ENCODE results near the gene UBE2H. TPM values are rescaled to one million over a fixed set of nuclear protein-coding genes. Genes with fewer than 3 reads are reported as not detected.

The UBE2H gene
- polyA plus RNA-seq, 1 of the 3 experiments (the other 2 are of a cell fraction): 129 TPM

- Histone ChIP-seq H2AFZ (ENCODE audit: low read depth) (no peak overlapping the region), H3K79me2 (ENCODE audit: insufficient read depth) (peaks cover 96% of the 10 kb centered on the region), H3K4me3 (ENCODE audit: low read depth in 2 of 2, low read length in 1 of 2) (no peak overlapping the region), H3K36me3 (replicated peaks in 1 of 2; ENCODE audit: control insufficient read depth in 1 of 2, insufficient read depth in 2 of 2, low read length in 1 of 2) (peaks cover 0 to 43% of the 10 kb centered on the region in 2 experiments), H3K9me3 (no peaks in the 10 kb centered on the region), H3K27me3 (ENCODE audit: insufficient read depth) (no peaks in the 10 kb centered on the region), H3K9me2 (no peaks in the 10 kb centered on the region), H3F3A (replicated peaks; ENCODE audit: insufficient read depth) (peaks cover 35% of the 10 kb centered on the region), H3K4me2 (no peak overlapping the region), H3K4me1 (ENCODE audit: control insufficient read depth in 1 of 2, insufficient read depth in 2 of 2, low read depth in 1 of 2, low read length in 1 of 2) (peaks cover 8 to 13% of the 10 kb centered on the region in 2 experiments; a peak in 3 of 4 replicates), H3K27ac (ENCODE audit: low read depth in 2 of 2, low read length in 1 of 2) (no peak overlapping the region), H3K9ac (no peak overlapping the region), H4K20me1 (ENCODE audit: insufficient read depth) (peaks cover 15% of the 10 kb centered on the region; the same call in 1 of the 2 replicates)
- no peak for DNase-seq
- POLR2A ChIA-PET: no interaction called here
- WGBS (ENCODE audit: low lambda C conversion rate): 96% methylated on average over 9 of the region's 9 CpGs
- TF ChIP-seq SIN3A (IDR thresholded peaks at IDR 0.05; ENCODE audit: borderline replicate concordance, low read depth, low read length): no peak
- TF ChIP-seq NRF1 (IDR thresholded peaks at IDR 0.05; ENCODE audit: low read depth, low read length): no peak
- TF ChIP-seq, protein P1, sequence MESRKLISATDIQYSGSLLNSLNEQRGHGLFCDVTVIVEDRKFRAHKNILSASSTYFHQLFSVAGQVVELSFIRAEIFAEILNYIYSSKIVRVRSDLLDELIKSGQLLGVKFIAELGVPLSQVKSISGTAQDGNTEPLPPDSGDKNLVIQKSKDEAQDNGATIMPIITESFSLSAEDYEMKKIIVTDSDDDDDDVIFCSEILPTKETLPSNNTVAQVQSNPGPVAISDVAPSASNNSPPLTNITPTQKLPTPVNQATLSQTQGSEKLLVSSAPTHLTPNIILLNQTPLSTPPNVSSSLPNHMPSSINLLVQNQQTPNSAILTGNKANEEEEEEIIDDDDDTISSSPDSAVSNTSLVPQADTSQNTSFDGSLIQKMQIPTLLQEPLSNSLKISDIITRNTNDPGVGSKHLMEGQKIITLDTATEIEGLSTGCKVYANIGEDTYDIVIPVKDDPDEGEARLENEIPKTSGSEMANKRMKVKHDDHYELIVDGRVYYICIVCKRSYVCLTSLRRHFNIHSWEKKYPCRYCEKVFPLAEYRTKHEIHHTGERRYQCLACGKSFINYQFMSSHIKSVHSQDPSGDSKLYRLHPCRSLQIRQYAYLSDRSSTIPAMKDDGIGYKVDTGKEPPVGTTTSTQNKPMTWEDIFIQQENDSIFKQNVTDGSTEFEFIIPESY (IDR thresholded peaks at IDR 0.05; ENCODE audit: borderline replicate concordance, low read depth): no peak
- no peak for TF ChIP-seq PBX3 (IDR thresholded peaks at IDR 0.05)
- TF ChIP-seq RCOR1 (IDR thresholded peaks at IDR 0.05; ENCODE audit: low read length): no peak
- TF ChIP-seq, protein P2, sequence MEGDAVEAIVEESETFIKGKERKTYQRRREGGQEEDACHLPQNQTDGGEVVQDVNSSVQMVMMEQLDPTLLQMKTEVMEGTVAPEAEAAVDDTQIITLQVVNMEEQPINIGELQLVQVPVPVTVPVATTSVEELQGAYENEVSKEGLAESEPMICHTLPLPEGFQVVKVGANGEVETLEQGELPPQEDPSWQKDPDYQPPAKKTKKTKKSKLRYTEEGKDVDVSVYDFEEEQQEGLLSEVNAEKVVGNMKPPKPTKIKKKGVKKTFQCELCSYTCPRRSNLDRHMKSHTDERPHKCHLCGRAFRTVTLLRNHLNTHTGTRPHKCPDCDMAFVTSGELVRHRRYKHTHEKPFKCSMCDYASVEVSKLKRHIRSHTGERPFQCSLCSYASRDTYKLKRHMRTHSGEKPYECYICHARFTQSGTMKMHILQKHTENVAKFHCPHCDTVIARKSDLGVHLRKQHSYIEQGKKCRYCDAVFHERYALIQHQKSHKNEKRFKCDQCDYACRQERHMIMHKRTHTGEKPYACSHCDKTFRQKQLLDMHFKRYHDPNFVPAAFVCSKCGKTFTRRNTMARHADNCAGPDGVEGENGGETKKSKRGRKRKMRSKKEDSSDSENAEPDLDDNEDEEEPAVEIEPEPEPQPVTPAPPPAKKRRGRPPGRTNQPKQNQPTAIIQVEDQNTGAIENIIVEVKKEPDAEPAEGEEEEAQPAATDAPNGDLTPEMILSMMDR (IDR thresholded peaks at IDR 0.05): no peak
- TF ChIP-seq, protein P3, sequence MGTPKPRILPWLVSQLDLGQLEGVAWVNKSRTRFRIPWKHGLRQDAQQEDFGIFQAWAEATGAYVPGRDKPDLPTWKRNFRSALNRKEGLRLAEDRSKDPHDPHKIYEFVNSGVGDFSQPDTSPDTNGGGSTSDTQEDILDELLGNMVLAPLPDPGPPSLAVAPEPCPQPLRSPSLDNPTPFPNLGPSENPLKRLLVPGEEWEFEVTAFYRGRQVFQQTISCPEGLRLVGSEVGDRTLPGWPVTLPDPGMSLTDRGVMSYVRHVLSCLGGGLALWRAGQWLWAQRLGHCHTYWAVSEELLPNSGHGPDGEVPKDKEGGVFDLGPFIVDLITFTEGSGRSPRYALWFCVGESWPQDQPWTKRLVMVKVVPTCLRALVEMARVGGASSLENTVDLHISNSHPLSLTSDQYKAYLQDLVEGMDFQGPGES (IDR thresholded peaks at IDR 0.05; ENCODE audit: low read depth, low read length): no peak
- TF ChIP-seq NFIC (IDR thresholded peaks at IDR 0.05; ENCODE audit: borderline replicate concordance): no peak
- TF ChIP-seq JUND (IDR thresholded peaks at IDR 0.05): no peak
- no peak for TF ChIP-seq MEF2A (IDR thresholded peaks at IDR 0.05; ENCODE audit: borderline replicate concordance, low read depth)
- TF ChIP-seq RAD21 (IDR thresholded peaks at IDR 0.05; ENCODE audit: low read length): no peak
- TF ChIP-seq TCF12 (IDR thresholded peaks at IDR 0.05): no peak
- no peak for TF ChIP-seq EP300 (IDR thresholded peaks at IDR 0.05; ENCODE audit: borderline replicate concordance in 1 of 2, low read depth in 1 of 2, low read length in 1 of 2)
- no peak for TF ChIP-seq POLR2AphosphoS5 (IDR thresholded peaks at IDR 0.05; ENCODE audit: low read depth, low read length)
- TF ChIP-seq RXRA (IDR thresholded peaks at IDR 0.05; ENCODE audit: borderline replicate concordance, low read depth): no peak
- TF ChIP-seq MXI1 (IDR thresholded peaks at IDR 0.05; ENCODE audit: low read depth, low read length): no peak
- TF ChIP-seq, protein P4, sequence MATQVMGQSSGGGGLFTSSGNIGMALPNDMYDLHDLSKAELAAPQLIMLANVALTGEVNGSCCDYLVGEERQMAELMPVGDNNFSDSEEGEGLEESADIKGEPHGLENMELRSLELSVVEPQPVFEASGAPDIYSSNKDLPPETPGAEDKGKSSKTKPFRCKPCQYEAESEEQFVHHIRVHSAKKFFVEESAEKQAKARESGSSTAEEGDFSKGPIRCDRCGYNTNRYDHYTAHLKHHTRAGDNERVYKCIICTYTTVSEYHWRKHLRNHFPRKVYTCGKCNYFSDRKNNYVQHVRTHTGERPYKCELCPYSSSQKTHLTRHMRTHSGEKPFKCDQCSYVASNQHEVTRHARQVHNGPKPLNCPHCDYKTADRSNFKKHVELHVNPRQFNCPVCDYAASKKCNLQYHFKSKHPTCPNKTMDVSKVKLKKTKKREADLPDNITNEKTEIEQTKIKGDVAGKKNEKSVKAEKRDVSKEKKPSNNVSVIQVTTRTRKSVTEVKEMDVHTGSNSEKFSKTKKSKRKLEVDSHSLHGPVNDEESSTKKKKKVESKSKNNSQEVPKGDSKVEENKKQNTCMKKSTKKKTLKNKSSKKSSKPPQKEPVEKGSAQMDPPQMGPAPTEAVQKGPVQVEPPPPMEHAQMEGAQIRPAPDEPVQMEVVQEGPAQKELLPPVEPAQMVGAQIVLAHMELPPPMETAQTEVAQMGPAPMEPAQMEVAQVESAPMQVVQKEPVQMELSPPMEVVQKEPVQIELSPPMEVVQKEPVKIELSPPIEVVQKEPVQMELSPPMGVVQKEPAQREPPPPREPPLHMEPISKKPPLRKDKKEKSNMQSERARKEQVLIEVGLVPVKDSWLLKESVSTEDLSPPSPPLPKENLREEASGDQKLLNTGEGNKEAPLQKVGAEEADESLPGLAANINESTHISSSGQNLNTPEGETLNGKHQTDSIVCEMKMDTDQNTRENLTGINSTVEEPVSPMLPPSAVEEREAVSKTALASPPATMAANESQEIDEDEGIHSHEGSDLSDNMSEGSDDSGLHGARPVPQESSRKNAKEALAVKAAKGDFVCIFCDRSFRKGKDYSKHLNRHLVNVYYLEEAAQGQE (IDR thresholded peaks at IDR 0.05; ENCODE audit: low read depth, low read length): no peak
- CTCF ChIA-PET: interaction anchor here (1.1 to 2.4 kb wide), 4 partner anchors 13 to 34 kb away, joined by 3 to 5 read pairs (median 3); no protein-coding TSS in a partner anchor
These were observed 62.7 kb downstream of the UBE2H start for GRCh38 chr7:129890090-129890489.

All from SK-N-SH (cell line).